Breast epithelium (tissue), 4 donors: ENCODE results near the gene DESI1. TPM values are rescaled to one million over a fixed set of nuclear protein-coding genes. Genes with fewer than 3 reads are reported as not detected.

Experiments used
- DNase-seq, 2 donors: peaks; one replicate each; pipeline ENCODE4 v3.0.0-alpha.2; 2019; ENCODE audit warnings: low spot score in 2 of 2
- H3K27ac ChIP-seq, 2 donors: fragments of 200-600 bp; sonication (generic) in 1 of 2; one replicate each; pipeline ENCODE4 v1.5.1; 2016 to 2019; ENCODE audit warnings: mild to moderate bottlenecking in 1 of 2
- H3K27me3 ChIP-seq, 2 donors: fragments of 200-600 bp; sonication (generic) in 1 of 2; one replicate each; pipeline versions ENCODE4 v1.5.1 to v1.6.0; 2017 to 2019; ENCODE audit warnings: control low read depth in 1 of 2, mild to moderate bottlenecking in 1 of 2
- H3K36me3 ChIP-seq: fragments of 200-600 bp; one replicate; pipeline ENCODE4 v1.5.1; 2019
- H3K4me1 ChIP-seq, 2 donors: fragments of 200-600 bp; sonication (generic); one replicate each; pipeline ENCODE4 v1.5.1; 2016 to 2019; ENCODE audit warnings: control low read depth in 1 of 2
- H3K4me3 ChIP-seq, 3 donors: fragments of 200-600 bp; sonication (generic); 1 replicate in 2 of 3; 2 replicates in 1 of 3; pipeline ENCODE4 v1.5.1; 2016 to 2019; ENCODE audit warnings: mild to moderate bottlenecking in 3 of 3, moderate library complexity in 2 of 3
- H3K9me3 ChIP-seq, 2 donors: fragments of 200-600 bp; sonication (generic) in 1 of 2; one replicate each; pipeline ENCODE4 v1.5.1; 2016 to 2019; ENCODE audit warnings: control low read depth in 1 of 2
- POLR2A ChIP-seq: fragments of 450-650 bp; IDR thresholded peaks from one replicate; pipeline ENCODE4 v1.6.1; 2016; ENCODE audit warnings: antibody characterized with exemption, mild to moderate bottlenecking, moderate library complexity
- POLR2AphosphoS5 ChIP-seq, 3 donors: sonication (generic); formaldehyde crosslinking; IDR thresholded peaks; one replicate each; pipeline ENCODE4 v1.6.1; 2017; ENCODE audit warnings: antibody characterized with exemption in 3 of 3
- intact Hi-C: fragments of 100-400 bp; cut with DNase I; formaldehyde crosslinking; loops from one replicate; pipeline ENCODE4 v1.15.1; 2023; ENCODE audit warnings: low total_unique reads
- total RNA-seq, 3 donors: library from RNA; depleted of rRNA; stranded (reverse); fragments of >200 nt; gene quantifications; one replicate each; pipeline ENCODE4 v1.1.0, GENCODE V29; 2016
- TF ChIP-seq, protein P1 (sequence below), 3 donors: fragments of 450-650 bp; IDR thresholded peaks; one replicate each; pipeline ENCODE4 v1.5.1; 2016 to 2017; ENCODE audit warnings: antibody characterized with exemption in 3 of 3, mild to moderate bottlenecking in 3 of 3, moderate library complexity in 3 of 3

DESI1 gene
- total RNA-seq, 3 donors from 2014 or later: 17.0 to 23.5 (median 21.0) TPM

DNA sequence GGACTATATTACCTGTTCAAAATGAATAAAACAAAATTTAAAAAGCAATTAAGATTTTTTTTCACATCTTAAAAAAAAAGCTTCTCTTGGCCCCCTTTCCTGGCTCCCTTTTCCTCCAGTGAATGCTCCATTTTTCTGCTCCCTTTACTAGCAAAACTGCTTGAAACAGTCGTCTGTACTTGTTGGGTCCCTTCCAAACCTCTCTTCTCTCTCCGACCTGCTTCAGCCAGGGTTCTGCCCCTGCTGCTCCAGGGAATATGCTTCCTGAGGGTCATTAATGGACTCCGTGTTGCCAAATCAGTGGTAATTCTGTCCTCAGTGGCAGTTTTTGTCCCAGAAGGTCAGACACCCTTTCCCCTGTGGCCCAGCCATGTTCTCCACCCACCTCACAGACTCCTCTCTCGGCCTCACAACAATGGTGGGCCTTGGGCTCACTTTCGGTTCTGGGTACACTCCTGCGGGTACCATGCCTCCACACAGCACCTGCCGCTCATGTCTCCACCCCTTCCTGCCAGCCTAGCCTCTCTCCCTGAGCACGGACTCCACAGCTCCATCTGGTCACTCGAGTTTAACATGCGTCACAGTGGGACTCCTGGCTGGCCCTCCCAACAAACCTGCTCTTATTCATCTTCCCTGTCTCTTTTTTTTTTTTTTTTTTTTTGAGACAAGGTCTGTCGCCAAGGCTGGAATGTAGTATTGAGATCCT lies 68.8 kb downstream of the DESI1 start:
- no peak for DNase-seq
- Histone ChIP-seq H3K4me1 (no peaks in the 10 kb centered on the region), H3K27me3 (no peaks in the 10 kb centered on the region), H3K9me3 (no peaks in the 10 kb centered on the region), H3K36me3 (no peaks in the 10 kb centered on the region), H3K4me3 (no peak overlapping the region), H3K27ac (no peak overlapping the region)
- TF ChIP-seq POLR2A (no peak), POLR2AphosphoS5 (IDR thresholded peaks at IDR 0.05) (no peak)
- TF ChIP-seq, protein P1, sequence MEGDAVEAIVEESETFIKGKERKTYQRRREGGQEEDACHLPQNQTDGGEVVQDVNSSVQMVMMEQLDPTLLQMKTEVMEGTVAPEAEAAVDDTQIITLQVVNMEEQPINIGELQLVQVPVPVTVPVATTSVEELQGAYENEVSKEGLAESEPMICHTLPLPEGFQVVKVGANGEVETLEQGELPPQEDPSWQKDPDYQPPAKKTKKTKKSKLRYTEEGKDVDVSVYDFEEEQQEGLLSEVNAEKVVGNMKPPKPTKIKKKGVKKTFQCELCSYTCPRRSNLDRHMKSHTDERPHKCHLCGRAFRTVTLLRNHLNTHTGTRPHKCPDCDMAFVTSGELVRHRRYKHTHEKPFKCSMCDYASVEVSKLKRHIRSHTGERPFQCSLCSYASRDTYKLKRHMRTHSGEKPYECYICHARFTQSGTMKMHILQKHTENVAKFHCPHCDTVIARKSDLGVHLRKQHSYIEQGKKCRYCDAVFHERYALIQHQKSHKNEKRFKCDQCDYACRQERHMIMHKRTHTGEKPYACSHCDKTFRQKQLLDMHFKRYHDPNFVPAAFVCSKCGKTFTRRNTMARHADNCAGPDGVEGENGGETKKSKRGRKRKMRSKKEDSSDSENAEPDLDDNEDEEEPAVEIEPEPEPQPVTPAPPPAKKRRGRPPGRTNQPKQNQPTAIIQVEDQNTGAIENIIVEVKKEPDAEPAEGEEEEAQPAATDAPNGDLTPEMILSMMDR (IDR thresholded peaks at IDR 0.05): no peak
- intact Hi-C loops: loop anchor here (2.0 kb wide), 1 partner anchor 69 kb away; the partner anchor contains the start of genes DESI1 and XRCC6

DNA sequence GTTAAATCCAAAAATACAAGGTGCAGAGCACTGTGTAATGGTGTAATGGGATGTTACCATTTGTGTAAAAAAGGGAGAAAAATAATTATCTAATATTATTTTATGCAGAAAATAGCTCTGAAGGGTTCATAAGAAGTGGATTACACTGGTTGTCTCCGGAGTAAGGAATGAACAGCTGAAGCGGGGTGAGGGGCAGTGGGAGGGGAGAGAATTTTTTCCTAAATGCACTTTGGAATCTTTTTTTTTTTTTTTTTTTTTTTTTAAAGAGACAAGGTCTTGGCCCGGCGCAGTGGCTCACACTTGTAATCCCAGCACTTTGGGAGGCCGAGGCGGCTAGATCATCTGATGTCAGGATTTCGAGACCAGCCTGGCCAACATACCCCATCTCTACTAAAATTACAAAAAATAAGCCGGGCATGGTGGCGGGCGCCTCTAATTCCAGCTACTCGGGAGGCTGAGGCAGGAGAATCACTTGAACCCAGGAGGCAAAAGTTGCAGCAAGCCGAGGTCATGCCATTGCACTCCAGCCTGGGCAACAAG lies 69.8 kb downstream of the DESI1 start:
- no peak for TF ChIP-seq POLR2AphosphoS5 (IDR thresholded peaks at IDR 0.05)
- TF ChIP-seq, protein P1 (IDR thresholded peaks at IDR 0.05): no peak
- TF ChIP-seq POLR2A: no peak
- intact Hi-C loops: no loop called here
- no peak for DNase-seq
- Histone ChIP-seq H3K27ac (no peak overlapping the region), H3K27me3 (no peaks in the 10 kb centered on the region), H3K9me3 (no peaks in the 10 kb centered on the region), H3K36me3 (no peaks in the 10 kb centered on the region), H3K4me1 (no peaks in the 10 kb centered on the region), H3K4me3 (no peak overlapping the region)

DNA sequence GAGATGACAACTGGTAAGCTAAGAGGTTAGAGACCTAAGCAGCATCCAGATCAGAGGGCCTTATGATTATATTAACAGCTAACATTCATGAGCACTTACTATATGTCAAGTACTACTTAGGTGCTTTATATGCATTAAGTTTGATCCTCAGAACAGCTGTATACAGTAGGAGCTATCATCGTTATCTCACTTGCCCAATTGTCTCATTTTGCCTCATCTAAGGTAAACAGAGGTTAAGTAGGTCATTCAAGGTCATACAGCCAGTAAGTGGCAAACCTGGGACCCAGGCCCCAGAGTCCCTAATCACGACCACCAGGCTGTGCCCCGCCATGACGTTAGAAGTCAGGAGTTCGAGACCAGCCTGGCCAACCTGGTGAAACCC lies 72.0 kb downstream of the DESI1 start:
- intact Hi-C loops: no loop called here
- Histone ChIP-seq H3K9me3 (no peaks in the 10 kb centered on the region), H3K4me3 (no peak overlapping the region), H3K36me3 (no peaks in the 10 kb centered on the region), H3K27ac (no peak overlapping the region), H3K4me1 (no peaks in the 10 kb centered on the region), H3K27me3 (no peaks in the 10 kb centered on the region)
- TF ChIP-seq, protein P1 (IDR thresholded peaks at IDR 0.05): no peak
- TF ChIP-seq POLR2A: no peak
- TF ChIP-seq POLR2AphosphoS5 (IDR thresholded peaks at IDR 0.05): no peak
- DNase-seq: no peak

Other genes with a start within 250 kb of the DESI1 start
- gene TEF, start 239.1 kb downstream of the DESI1 start, total RNA-seq: 10 to 100 TPM in 2 of 3 donors, 1 to 10 TPM in 1; 8.8 to 26.6 (median 15.7) TPM
- 10 to 100 TPM; 28.8 to 61.9 (median 45.8) TPM for gene TOB2, start 174.2 kb downstream of the DESI1 start, total RNA-seq
- 10 to 100 TPM; 42.0 to 46.0 (median 43.8) TPM for gene PHF5A, start 152.4 kb downstream of the DESI1 start, total RNA-seq
- 10 to 100 TPM; 58.1 to 92.2 (median 65.2) TPM for gene ACO2, start 151.9 kb downstream of the DESI1 start, total RNA-seq
- 10 to 100 TPM; 18.2 to 26.5 (median 20.2) TPM for gene POLR3H, start 76.6 kb downstream of the DESI1 start, total RNA-seq
- 1 to 10 TPM in 2 of 3 donors, not detected in 1; 1.6 to 1.9 TPM for gene CSDC2, start 60.0 kb downstream of the DESI1 start, total RNA-seq
- 10 to 100 TPM; 42.7 to 74.1 (median 48.5) TPM for gene PMM1, start 31.2 kb downstream of the DESI1 start, total RNA-seq
- gene XRCC6, start 252 bp upstream of the DESI1 start, total RNA-seq: 100 to 1,000 TPM; 194 to 232 (median 220) TPM
- gene SNU13, start 67.8 kb upstream of the DESI1 start, total RNA-seq: 100 to 1,000 TPM in 2 of 3 donors, 10 to 100 TPM in 1; 97.9 to 145 (median 127) TPM
- 10 to 100 TPM in 1 of 3 donors, 1 to 10 TPM in 2; 1.3 to 12.1 (median 4.3) TPM for gene MEI1, start 78.5 kb upstream of the DESI1 start, total RNA-seq
- gene CCDC134, start 179.6 kb upstream of the DESI1 start, total RNA-seq: 10 to 100 TPM in 2 of 3 donors, 1 to 10 TPM in 1; 4.0 to 12.3 (median 10.8) TPM
- 10 to 100 TPM; 20.8 to 33.5 (median 32.1) TPM for gene SREBF2, start 212.1 kb upstream of the DESI1 start, total RNA-seq